Raji (cell line): ENCODE results near the gene PATE4.

Experiments used
- POLR2A ChIP-seq: IDR thresholded peaks from 2 replicates; pipeline ENCODE4 v1.6.1; 2011; ENCODE audit warnings: low read depth, low read length, control low read depth; ENCODE audit not compliant: insufficient read depth

Gene PATE4

GRCh38 chr11:125833016-125833415 lies at the start of gene PATE4:
TSS of gene PATE4 (plus strand) at chr11:125833316. CDS start at chr11:125833360, 44 bp downstream.
- no peak for TF ChIP-seq POLR2A

- no peak for TF ChIP-seq POLR2A
Measured at GRCh38 chr11:125784678-125785077, 48.4 kb upstream of the PATE4 start.

- no peak for TF ChIP-seq POLR2A
Measured at GRCh38 chr11:125787827-125788226, 45.3 kb upstream of the PATE4 start, which contains the start of gene PATE3. TSS of gene PATE3 (plus strand) at chr11:125788127. CDS start at chr11:125788152, 25 bp downstream.

- TF ChIP-seq POLR2A: no peak
Measured at GRCh38 chr11:125790825-125791224, 42.3 kb upstream of the PATE4 start.

GRCh38 chr11:125797641-125798040 lies 35.5 kb upstream of the PATE4 start:
- no peak for TF ChIP-seq POLR2A

GRCh38 chr11:125799808-125800207 lies 33.3 kb upstream of the PATE4 start:
- no peak for TF ChIP-seq POLR2A

- TF ChIP-seq POLR2A: no peak
Measured at GRCh38 chr11:125802387-125802786, 30.7 kb upstream of the PATE4 start.

GRCh38 chr11:125807909-125808308 lies 25.2 kb upstream of the PATE4 start:
- no peak for TF ChIP-seq POLR2A

GRCh38 chr11:125835748-125836147 lies 2.6 kb downstream of the PATE4 start:
- TF ChIP-seq POLR2A: no peak

GRCh38 chr11:125842321-125842948 lies 9.3 kb downstream of the PATE4 start:
- TF ChIP-seq POLR2A: no peak

- TF ChIP-seq POLR2A: no peak
Measured at GRCh38 chr11:125846188-125846587, 13.1 kb downstream of the PATE4 start.

GRCh38 chr11:125869521-125869920 lies 36.4 kb downstream of the PATE4 start:
- no peak for TF ChIP-seq POLR2A

GRCh38 chr11:125871391-125872137 lies 38.4 kb downstream of the PATE4 start:
- no peak for TF ChIP-seq POLR2A

GRCh38 chr11:125872138-125872491 lies 39.0 kb downstream of the PATE4 start:
- no peak for TF ChIP-seq POLR2A

- TF ChIP-seq POLR2A: no peak
Measured at GRCh38 chr11:125873881-125874555, 40.9 kb downstream of the PATE4 start.

- no peak for TF ChIP-seq POLR2A
Measured at GRCh38 chr11:125874556-125875124, 41.5 kb downstream of the PATE4 start.
